GM12878 (cell line): ENCODE results near the gene ANKRD13C. TPM values are rescaled to one million over a fixed set of nuclear protein-coding genes. Genes with fewer than 3 reads are reported as not detected.

Experiments used
- ATAC-seq: fragments of 200-7000 bp; cut with Tn5 transposase; 3 replicates; pipeline ENCODE4 v1.9.1; 2020; ENCODE audit warnings: mild to moderate bottlenecking, moderate library complexity
- BruUV-seq: library from RNA; stranded (reverse); fragments of 400-500 nt; replicated peaks from 2 replicates; lab custom pipeline; 2021; lab: Mats Ljungman, UMichigan
- CTCF ChIA-PET: fragments of 300-600 bp; sonication (Branson Sonifier 250); formaldehyde crosslinking; extraction: SDS; loops from one replicate; lab custom pipeline; 2021; ENCODE audit warnings: inconsistent platforms; lab: Yijun Ruan, JAX
- POLR2A ChIA-PET: fragments of 350-600 bp; formaldehyde crosslinking; extraction: SDS; loops from one replicate; lab custom pipeline; 2021; ENCODE audit warnings: inconsistent platforms; lab: Charles Lee
- RAD21 ChIA-PET: fragments of 300-600 bp; sonication (Branson Sonifier 250); formaldehyde crosslinking; loops from one replicate; lab custom pipeline; 2023; ENCODE audit warnings: antibody characterized with exemption; ENCODE audit not compliant: unreplicated experiment; lab: Charles Lee
- SMC1A ChIA-PET: fragments of 300-600 bp; sonication (Branson Sonifier 250); formaldehyde crosslinking; loops from one replicate; lab custom pipeline; 2023; ENCODE audit not compliant: unreplicated experiment, uncharacterized antibody; lab: Charles Lee
- DNase-seq: peaks from one replicate; pipeline ENCODE4 v3.0.0-alpha.2; 2011; ENCODE audit warnings: low read depth, low spot score
- FAIRE-seq: peaks from 3 replicates; lab custom pipeline; 2011; peaks lifted over from hg19 to GRCh38; lab: Jason Lieb, UNC
- H2AFZ ChIP-seq: 2 replicates; pipeline ENCODE4 v1.6.0; 2011; ENCODE audit warnings: low read depth, low read length, control low read depth; ENCODE audit not compliant: control insufficient read depth
- H3K27ac ChIP-seq: 2 replicates; pipeline ENCODE4 v1.5.1; 2011; ENCODE audit warnings: control low read depth; ENCODE audit not compliant: control insufficient read depth, insufficient read depth
- H3K27me3 ChIP-seq, 2 experiments: replicated peaks in 1 of 2; 2 replicates each; pipeline versions ENCODE4 v1.6.0 to v1.6.1; 2011; ENCODE audit warnings: low read length in 1 of 2; ENCODE audit not compliant: control insufficient read depth in 2 of 2, insufficient read depth in 2 of 2
- H3K36me3 ChIP-seq, 2 experiments: 2 replicates each; pipeline ENCODE4 v1.5.1; 2011; ENCODE audit warnings: low read length in 1 of 2; ENCODE audit not compliant: control insufficient read depth in 2 of 2, insufficient read depth in 2 of 2
- H3K4me1 ChIP-seq: 2 replicates; pipeline ENCODE4 v1.6.1; 2011; ENCODE audit warnings: mild to moderate bottlenecking, low read length, moderate library complexity, mixed read lengths; ENCODE audit not compliant: control insufficient read depth, insufficient read depth
- H3K4me2 ChIP-seq: 2 replicates; pipeline ENCODE4 v1.6.0; 2011; ENCODE audit warnings: control low read depth; ENCODE audit not compliant: control insufficient read depth, insufficient read depth
- H3K4me3 ChIP-seq: fragments of 200-600 bp; sonication (generic); 2 replicates; pipeline ENCODE4 v1.5.1; 2016
- H3K79me2 ChIP-seq: 2 replicates; pipeline ENCODE4 v1.6.0; 2011; ENCODE audit warnings: low read length; ENCODE audit not compliant: control insufficient read depth, insufficient read depth
- H3K9ac ChIP-seq: 2 replicates; pipeline ENCODE4 v1.8.0; 2011; ENCODE audit warnings: low read length, control low read depth, mixed read lengths; ENCODE audit not compliant: control insufficient read depth, insufficient read depth
- H3K9me3 ChIP-seq: replicated peaks from 3 replicates; pipeline ENCODE4 v1.5.1; 2011; ENCODE audit warnings: mild to moderate bottlenecking, low read length; ENCODE audit not compliant: control insufficient read depth, insufficient read depth
- H4K20me1 ChIP-seq: 2 replicates; pipeline ENCODE4 v1.6.0; 2011; ENCODE audit not compliant: control insufficient read depth, insufficient read depth
- CBX5 ChIP-seq: sonication (generic); IDR thresholded peaks from 2 replicates; pipeline ENCODE4 v1.6.1; 2016; ENCODE audit warnings: low read depth, moderate library complexity, mild to moderate bottlenecking, inconsistent platforms
- CTCF ChIP-seq, 3 experiments: IDR thresholded peaks in 2 of 3; conservative IDR thresholded peaks in 1 of 3; 2 replicates each; pipeline ENCODE4 v1.5.1; 2011; ENCODE audit warnings: low read depth in 3 of 3, low read length in 3 of 3, mild to moderate bottlenecking in 3 of 3, control low read depth in 2 of 3, moderate library complexity in 2 of 3, inconsistent platforms in 1 of 3, mixed read lengths in 1 of 3; ENCODE audit not compliant: control insufficient read depth in 2 of 3, insufficient read depth in 1 of 3; ENCODE audit errors: extremely low read depth in 1 of 3
- MTA2 ChIP-seq: fragments of 450-650 bp; IDR thresholded peaks from 2 replicates; pipeline ENCODE4 v1.6.1; 2016; ENCODE audit warnings: low read depth, mild to moderate bottlenecking, moderate library complexity
- RAD21 ChIP-seq: IDR thresholded peaks from 2 replicates; pipeline ENCODE4 v1.6.1; 2011; ENCODE audit warnings: mild to moderate bottlenecking, low read depth, low read length, moderate library complexity; ENCODE audit not compliant: insufficient read depth
- SREBF1 ChIP-seq: IDR thresholded peaks from 2 replicates; pipeline ENCODE4 v1.6.1; 2012; ENCODE audit warnings: mild to moderate bottlenecking, low read length
- ZBTB33 ChIP-seq: fragments of 450-650 bp; IDR thresholded peaks from 2 replicates; pipeline ENCODE4 v1.6.1; 2017; ENCODE audit warnings: mild to moderate bottlenecking
- WGBS: methylation state at CpG from one replicate; pipeline ENCODE4 v1.1.6; 2016; ENCODE audit warnings: low lambda C conversion rate; ENCODE audit not compliant: insufficient replicate concordance, insufficient coverage; ENCODE audit errors: missing lambda C conversion rate; 5-methylcytosine and 5-hydroxymethylcytosine counted together
- in situ Hi-C: fragments of 300-500 bp; cut with MboI; formaldehyde crosslinking; loops from 9 replicates; pipeline ENCODE4 v1.14.3; 2018; ENCODE audit warnings: mixed read lengths
- intact Hi-C: fragments of 100-400 bp; cut with micrococcal nuclease; formaldehyde crosslinking; loops from one replicate; pipeline ENCODE4 v1.14.2; 2022; ENCODE audit not compliant: unreplicated experiment
- polyA plus RNA-seq, 11 experiments: library from polyadenylated mRNA; depleted of rRNA in 4 of 11; unstranded in 6 of 11; stranded (reverse) in 5 of 11; fragments of >200 nt; fragmentation: Nextera tagmentation in 4 of 11; fragmentation: Illumina TruSeq in 1 of 11; extraction: Ambion mirVana in 4 of 11; extraction: Trizol in 1 of 11; gene quantifications; 1 replicate in 1 of 11; 2 replicates in 10 of 11; pipeline versions ENCODE4 v1.2.1 to v1.2.3, GENCODE V29; 2011 to 2016; ENCODE audit warnings: inconsistent platforms in 2 of 11, missing spikeins in 2 of 11, low read depth in 1 of 11
- total RNA-seq, 4 experiments: library from RNA; depleted of rRNA in 3 of 4; stranded (reverse); fragments of >200 nt in 3 of 4; fragmentation: Illumina TruSeq in 1 of 4; extraction: Trizol in 1 of 4; gene quantifications; 2 replicates each; pipeline versions ENCODE4 v1.2.1 to v1.2.3, GENCODE V29; 2013 to 2021

Gene ANKRD13C
- total and polyA plus RNA-seq, 10 of the 15 experiments (the other 5 are each of a cell fraction or from before 2014, with no cell fraction given): 3.7 to 24.4 (median 14.1) TPM

DNA sequence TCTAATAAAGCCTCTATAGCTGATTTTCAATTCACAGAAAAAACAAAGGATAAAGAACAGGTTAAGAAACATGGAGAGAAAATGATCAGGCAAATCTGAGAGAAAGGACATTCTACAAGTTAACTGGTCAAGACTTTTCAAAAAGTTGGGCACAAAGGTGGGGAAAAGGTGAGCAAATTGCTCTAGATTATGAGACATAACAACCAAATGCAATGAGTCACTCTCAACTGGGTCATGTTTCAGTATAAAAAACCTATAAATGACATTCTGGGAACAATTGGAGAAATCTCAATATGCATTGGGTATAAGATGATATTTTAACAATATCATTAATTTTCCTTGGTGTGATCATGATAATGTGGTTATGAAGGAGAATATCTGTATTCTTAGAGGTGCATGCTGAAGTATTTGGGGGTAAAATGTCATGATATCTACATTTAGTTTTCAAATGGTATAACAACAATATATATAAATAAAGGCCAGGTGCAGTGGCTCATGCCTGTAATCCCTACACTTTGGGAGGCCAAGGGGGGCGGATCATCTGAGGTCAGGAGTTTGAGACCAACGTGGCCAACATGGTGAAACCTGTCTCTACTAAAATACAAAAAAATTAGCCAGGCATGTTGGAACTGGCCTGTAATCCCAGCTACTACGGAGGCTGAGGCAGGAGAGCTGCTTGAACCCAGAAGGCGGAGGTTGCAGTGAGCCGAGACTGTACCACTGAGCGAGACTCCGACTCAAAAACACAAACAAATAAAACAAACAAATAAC, 27.0 kb downstream of the ANKRD13C start:
- no peak overlapping the region for H3K4me3 ChIP-seq
- no peak for TF ChIP-seq ZBTB33
- no peak for TF ChIP-seq CBX5
- TF ChIP-seq SREBF1: no peak
- no peaks in the 10 kb centered on the region for H3K4me1 ChIP-seq
- FAIRE-seq: peak; percentile 23
- SMC1A ChIA-PET: interaction anchor here (2.0 kb wide), 1 partner anchor 12 kb away, joined by 6 read pairs; no protein-coding TSS in a partner anchor
- H3K27ac ChIP-seq: no peak overlapping the region
- POLR2A ChIA-PET: no interaction called here
- in situ Hi-C loops (no loop called here), intact Hi-C loops (no loop called here)
- no peaks in the 10 kb centered on the region for H4K20me1 ChIP-seq
- H3K79me2 ChIP-seq: no peaks in the 10 kb centered on the region
- 88% methylated on average over 7 of the region's 7 CpGs for WGBS
- no TSS peak for BruUV-seq
- ATAC-seq: no peak
- no peaks in the 10 kb centered on the region for H3K9me3 ChIP-seq
- CTCF ChIA-PET: no interaction called here
- RAD21 ChIA-PET: no interaction called here
- peaks cover 0 to 5% of the 10 kb centered on the region in 2 experiments; a peak in 1 of 4 replicates for H3K36me3 ChIP-seq
- no peak for DNase-seq
- no peaks in the 10 kb centered on the region for H3K27me3 ChIP-seq
- H2AFZ ChIP-seq: no peak overlapping the region
- H3K4me2 ChIP-seq: no peak overlapping the region
- no peak overlapping the region for H3K9ac ChIP-seq

GRCh38 chr1:70324683-70325082, 29.8 kb downstream of the ANKRD13C start:
- no TSS peak for BruUV-seq
- SMC1A ChIA-PET: interaction anchor here (0.8 kb wide), 1 partner anchor 8 kb away, joined by 3 read pairs; no protein-coding TSS in a partner anchor
- in situ Hi-C loops (no loop called here), intact Hi-C loops (no loop called here)
- DNase-seq (no peak), FAIRE-seq (no peak), ATAC-seq (no peak)
- Histone ChIP-seq H3K27me3 (no peaks in the 10 kb centered on the region), H3K9me3 (no peaks in the 10 kb centered on the region), H3K27ac (no peak overlapping the region), H2AFZ (no peak overlapping the region), H3K4me2 (no peak overlapping the region), H4K20me1 (no peaks in the 10 kb centered on the region), H3K79me2 (no peaks in the 10 kb centered on the region), H3K4me3 (no peak overlapping the region)
- 95% methylated on average over 1 of the region's 1 CpG for WGBS
- CTCF ChIA-PET: no interaction called here
- RAD21 ChIA-PET: no interaction called here
- TF ChIP-seq MTA2 (no peak), RAD21 (peak; percentile 44), CTCF (IDR thresholded peaks at IDR 0.05 in 2 of 3, conservative IDR thresholded peaks at IDR 0.05 in 1 of 3; ENCODE audit: control insufficient read depth in 2 of 3, extremely low read depth in 1 of 3, insufficient read depth in 1 of 3, low read depth in 3 of 3, low read length in 3 of 3) (peak in 1 of 3 experiments; percentile 27; a peak in 1 of 6 replicates)
- TF ChIP-seq, all 136 proteins: peak for 2
- Histone ChIP-seq H3K9ac (no peak overlapping the region), H3K36me3 (peaks cover 0 to 8% of the 10 kb centered on the region in 2 experiments; a peak in 1 of 4 replicates), H3K4me1 (no peaks in the 10 kb centered on the region)
- POLR2A ChIA-PET: no interaction called here
